ENCODE data around the gene PTN.

- no peak for TF ChIP-seq CTCF (IDR thresholded peaks at IDR 0.05; ENCODE audit: borderline replicate concordance, extremely low read depth, low read length, poor library complexity, severe bottlenecking)
- no peak for TF ChIP-seq EZH2 (IDR thresholded peaks at IDR 0.05; ENCODE audit: borderline replicate concordance, low read depth, low read length, severe bottlenecking)
Measured at GRCh38 chr7:137235434-137235833, 108.1 kb downstream of the PTN start.

Data from DND-41 (cell line).